GM18502 (cell line): Measurements from ENCODE around the gene GALNT12.
A peak's percentile ranks its signal among the peaks of the same experiment; 100 is the strongest.

Source experiments
- ATAC-seq: cut with Tn5 transposase; IDR thresholded peaks from one replicate; pipeline ENCODE4 v1.9.1; 2021; ENCODE audit warnings: mild to moderate bottlenecking; ENCODE audit not compliant: unreplicated experiment, poor library complexity

Gene GALNT12

DNA sequence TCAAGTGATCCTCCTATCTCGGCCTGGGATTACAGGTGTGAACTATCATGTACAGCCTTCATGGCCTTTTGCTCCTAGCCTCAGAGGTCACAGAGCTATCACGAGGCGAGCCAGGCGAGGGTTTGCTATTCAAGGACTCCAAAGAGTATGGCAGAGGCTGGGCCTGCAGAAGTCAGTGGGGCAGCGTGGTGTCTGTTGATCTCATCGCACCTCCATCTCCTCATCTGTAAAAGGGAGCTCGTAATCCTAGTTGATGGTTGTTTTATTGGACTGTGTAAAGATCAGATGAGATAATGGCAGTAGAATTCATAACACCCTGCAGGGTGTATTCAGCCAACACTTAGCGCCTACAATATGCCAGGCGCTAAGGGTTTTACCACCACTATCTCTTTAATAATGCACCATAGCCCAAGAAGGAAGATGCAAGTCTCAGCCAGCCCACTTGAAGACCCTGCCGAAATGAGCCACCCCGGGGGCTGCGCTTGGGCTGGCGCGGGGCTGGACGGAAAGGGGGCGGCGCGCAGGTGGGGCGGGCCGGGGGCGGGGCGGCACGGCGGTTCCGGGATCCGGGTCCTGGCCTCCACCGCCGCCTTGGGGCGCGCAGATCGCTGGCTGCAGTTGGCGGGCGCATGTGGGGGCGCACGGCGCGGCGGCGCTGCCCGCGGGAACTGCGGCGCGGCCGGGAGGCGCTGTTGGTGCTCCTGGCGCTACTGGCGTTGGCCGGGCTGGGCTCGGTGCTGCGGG, at the start of gene GALNT12:
Gene GALNT12 (plus strand): TSS at position 601 of the 744 bp plus-strand sequence. CDS start 29 bp downstream, at position 630.
- ATAC-seq, result peak; percentile 66

- ATAC-seq, result no peak
These were observed 47.2 kb upstream of the GALNT12 start for GRCh38 chr9:98760231-98760630.

DNA sequence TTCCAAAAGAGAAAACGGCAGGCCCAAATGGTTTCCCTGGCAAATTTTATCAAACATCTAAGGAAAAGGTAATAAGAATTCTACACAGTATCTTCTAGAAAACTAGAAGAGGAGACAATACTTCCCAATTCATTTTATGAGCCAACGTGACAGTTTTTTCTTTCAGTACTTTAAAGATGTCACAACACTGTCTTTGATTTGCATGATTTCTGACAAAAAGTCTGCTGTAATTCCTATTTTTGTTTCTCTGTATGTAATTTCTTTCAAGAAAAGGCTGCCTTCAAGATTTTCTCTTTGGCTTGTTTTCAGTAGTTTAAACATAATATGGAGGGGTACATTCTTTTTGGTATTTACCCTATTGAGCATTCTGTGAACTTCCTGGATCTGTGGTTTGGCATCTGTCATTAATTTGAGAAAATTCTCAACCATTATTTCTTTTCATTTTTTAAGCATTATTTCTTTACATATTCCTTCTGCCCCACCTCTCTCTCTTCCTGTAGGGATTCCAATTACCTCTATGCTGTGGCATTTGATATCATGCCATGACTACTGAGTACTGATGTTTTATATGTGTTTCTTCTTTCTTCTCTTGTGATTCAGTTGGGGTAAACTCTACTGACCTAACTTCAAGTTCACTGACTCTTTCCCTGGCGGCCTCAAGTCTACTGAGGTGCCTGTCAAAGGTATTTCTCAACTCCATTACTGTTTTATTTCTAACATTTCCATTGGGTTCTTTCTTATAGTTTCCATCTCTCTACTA, 43.3 kb upstream of the GALNT12 start:
- no peak for ATAC-seq

- no peak for ATAC-seq
These were observed 42.2 kb upstream of the GALNT12 start for GRCh38 chr9:98765256-98765655.

DNA sequence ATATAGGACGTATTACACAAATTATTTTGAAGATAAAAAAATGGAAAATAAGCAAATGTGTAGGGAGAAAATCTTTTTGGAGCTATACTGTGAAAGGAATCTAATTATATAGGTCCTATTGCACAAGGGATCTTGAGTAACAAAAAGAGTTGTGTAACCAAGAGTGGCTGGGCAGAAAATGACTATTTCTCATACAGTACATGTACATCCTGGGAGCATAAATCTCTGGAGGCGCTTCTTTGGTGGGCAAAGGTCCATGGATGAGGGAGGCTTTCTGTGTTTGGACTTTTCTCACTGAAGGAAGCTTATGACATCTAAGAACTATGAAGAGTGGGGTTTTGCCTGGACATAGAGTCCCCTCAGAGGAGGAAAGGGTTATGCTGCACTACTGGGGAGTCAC, 40.9 kb upstream of the GALNT12 start:
- no peak for ATAC-seq

DNA sequence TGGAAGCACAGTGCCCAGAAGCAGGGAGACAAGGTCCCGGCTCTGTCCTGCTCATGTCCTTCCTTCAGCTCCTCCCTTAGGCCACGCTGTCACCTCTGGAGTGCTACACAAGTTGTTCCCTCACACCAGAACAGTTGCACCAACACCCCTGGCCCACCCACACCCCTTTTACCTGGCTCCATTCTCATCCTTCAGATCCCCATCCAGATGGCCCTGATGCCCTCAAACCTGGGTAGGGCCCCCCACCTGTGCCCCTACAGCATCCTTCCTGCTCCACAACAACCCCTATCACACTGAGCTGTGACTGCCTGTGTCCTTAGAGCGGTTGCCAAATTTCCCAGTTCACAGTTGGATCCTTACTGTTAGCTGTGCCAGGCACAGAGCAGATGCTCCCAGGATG, 40.3 kb upstream of the GALNT12 start:
- ATAC-seq, result no peak

DNA sequence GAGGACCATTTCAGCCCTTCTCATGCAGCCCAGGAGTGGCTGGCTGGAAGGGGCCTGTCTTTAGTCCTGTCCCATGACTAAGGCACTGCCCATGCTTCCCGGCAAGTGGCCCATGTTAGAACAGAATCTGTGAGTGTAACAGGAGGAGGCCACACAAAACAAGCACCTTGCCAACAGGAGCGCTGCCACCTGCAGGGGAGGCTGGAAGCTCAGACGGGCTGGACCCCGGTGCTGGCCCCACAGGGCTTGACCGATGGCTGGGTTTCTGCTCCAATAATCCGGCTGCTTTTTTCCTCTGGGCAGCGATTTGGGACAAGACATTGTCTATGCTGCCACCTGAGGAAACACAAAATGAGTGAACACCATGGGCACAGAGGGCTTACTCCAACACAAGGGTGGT, 39.6 kb upstream of the GALNT12 start:
- no peak for ATAC-seq

GRCh38 chr9:98768344-98768743, 39.1 kb upstream of the GALNT12 start:
- no peak for ATAC-seq

DNA sequence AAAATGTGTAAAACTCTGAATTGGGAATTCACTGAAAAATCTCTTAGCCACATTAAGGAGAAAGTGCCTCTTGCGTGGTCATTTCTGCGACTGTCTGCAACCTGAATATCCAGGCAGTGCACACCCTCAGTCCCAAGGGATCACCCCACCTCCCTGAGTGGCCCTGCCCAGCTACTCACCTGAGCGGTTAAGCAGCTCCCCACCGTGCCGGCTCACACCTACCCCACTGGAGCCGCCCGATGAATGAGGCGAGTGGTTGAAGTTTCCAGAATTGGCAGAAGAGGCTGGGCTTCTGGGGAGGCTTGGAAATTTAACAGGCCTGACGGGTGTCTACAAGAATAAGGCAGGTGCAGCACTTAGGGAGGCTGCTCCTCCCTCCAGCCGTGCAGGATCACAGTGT, 36.8 kb upstream of the GALNT12 start:
- ATAC-seq, result no peak

DNA sequence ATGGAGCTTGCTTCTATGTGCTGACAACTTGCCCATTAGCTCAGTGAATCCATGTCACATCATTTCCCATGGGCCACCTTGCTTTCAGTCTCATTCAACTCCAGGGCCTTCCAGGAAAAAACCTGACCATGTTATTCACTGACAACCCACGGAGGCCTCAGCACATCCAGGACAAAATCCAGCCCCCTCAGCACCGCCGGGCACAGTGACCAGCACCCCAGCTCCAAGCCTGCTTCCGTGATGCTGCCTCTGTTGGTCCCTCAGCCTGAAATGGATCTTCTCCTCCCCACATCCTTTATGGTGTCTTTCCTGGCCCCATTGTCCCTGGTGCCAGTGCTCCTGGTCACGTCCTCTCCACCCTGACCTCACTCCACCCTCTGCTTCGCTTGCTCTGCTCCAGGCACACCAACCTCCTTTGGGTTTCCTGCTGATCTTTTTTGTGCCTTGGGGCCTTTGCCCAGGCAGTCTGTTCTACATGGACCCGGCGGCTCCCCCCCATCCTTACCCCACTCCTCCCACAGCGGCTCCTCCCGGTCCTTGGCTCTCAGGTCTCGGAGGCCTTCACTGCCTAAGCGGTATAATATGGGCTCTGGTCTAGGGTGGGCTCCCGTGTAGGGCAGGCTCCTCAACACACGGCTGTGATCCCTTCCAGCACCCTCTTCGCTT, 36.1 kb upstream of the GALNT12 start:
- no peak for ATAC-seq

- ATAC-seq, result no peak
These were observed 34.9 kb upstream of the GALNT12 start for GRCh38 chr9:98772364-98773155.

GRCh38 chr9:98773721-98774120, 33.7 kb upstream of the GALNT12 start:
- ATAC-seq, result no peak

DNA sequence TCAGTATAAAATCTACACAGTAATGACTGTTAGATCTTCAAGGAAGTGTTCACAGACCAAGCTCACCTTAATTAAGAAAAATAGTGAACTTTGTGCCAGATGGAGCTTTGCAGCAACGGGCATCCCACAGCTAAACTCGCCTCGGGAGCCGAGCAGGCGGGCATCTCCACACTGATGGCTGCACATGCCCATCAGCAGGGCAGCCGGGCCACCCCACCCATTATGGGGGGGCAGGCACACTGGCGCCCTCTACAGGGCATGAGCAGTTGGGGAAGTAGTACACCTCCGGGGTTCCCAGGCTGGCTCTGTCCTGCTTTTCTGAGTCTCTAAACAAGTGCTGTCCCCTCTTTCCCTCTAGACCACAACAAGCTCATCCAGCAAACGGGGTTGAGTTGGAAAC, 32.7 kb upstream of the GALNT12 start:
- ATAC-seq, result no peak

DNA sequence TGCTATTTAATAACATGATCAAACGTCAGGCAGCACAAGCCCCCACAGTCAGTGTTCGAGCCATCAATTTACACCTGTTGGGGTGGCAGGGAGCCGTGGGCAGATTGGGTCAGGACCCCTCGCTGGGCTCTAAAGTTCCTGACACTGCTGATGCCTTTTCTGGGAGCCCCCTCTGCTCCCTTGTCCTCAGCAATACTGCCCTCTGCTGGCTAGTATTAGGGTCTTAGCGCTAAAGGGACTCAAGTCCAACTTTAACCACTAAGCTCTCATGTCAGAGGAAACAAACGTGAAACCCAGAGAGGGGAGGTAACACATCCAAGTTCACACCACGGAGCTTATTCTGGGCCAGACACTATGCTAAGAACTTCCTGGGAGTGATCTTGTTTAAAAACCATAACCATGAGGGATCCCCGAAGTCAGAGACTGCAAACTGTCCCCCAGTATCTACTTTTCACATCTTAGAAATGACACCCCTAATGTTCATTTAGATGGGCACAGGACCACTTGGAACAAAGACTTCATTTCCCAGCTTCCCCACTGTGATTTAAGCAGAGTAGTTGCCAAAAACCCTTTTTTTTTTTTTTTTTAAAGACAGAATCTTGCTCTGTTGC, 31.5 kb upstream of the GALNT12 start:
- no peak for ATAC-seq

DNA sequence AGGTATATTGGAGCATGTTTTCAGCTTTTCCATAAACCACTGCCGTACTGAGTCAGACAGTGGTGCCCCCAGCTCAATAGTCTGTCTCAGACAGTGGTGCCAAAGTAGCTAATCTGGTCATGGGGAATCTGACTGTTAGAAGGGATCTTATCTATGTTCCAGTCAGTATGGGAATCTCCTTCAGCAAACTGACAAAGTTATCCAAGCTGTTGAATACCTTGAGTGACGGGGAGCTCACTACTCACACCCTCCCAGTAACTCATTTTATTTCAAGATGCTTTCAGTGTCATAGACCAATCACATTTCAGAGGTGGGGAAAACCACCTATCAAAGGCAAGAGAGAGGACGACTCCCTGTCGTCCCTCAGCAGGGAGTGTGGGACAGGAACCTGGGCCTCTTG, 29.9 kb upstream of the GALNT12 start:
- ATAC-seq, result no peak

DNA sequence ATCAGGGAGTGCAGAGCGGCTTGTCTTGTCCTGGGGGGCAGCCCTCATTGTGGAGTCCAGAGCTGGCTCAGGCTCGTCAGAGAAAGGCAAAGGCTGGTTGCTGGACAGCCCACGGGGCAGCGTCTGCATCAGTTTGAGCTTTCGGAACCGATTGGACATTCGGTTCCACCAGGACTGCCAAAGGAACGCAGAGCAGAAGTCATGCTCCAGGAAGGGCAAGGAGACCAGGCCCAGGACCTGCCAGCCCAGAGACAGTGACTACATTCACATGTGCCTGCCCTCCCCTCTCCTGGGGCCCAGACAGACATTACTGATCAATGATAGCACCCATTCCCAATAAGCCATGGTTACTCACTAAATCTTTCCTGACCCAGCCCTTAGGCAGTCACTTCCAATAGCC, 29.2 kb upstream of the GALNT12 start:
- ATAC-seq, result no peak

GRCh38 chr9:98778711-98779530, 28.5 kb upstream of the GALNT12 start:
- ATAC-seq, result no peak

DNA sequence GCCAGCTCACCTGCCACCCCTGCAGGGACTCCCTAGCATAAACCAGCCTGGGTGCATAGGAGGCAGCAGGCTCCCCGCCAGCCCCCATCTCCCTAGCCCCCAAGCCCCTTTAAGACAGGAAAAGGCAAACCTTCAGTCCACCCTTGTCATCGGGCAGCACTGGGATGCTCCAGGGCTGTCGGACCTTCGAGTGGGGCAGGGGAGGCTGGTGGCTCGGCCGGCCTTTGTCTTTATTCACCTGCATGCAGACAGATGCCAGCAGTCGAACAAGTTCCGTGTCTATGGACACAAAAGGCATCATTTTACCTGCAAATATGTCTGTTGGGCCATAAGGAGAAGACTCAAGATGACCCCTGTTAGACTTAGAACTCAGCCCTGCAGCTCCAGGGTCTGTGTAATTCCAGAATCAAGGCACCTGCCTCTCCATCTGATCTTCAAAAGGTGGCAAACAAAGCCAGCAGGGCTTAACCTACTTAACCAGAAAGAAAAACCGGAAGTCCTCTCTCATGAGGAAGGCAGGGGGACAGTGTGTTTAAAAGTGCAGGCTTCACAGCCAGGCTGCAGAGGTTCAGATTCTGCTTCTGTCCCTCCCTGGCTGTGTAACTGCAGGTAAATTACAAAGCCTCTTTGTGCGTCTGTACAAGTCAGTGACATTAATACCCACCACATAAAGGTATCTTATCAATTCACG, 27.3 kb upstream of the GALNT12 start:
- no peak for ATAC-seq
